Hepatic stellate cell (primary cell): ENCODE data around the gene GNB1L.
A peak's percentile ranks its signal among the peaks of the same experiment; 100 is the strongest.

ENCODE experiments used
- DNase-seq: peaks from one replicate; pipeline ENCODE4 v3.0.0; 2011; ENCODE audit warnings: low spot score

The GNB1L gene

DNA sequence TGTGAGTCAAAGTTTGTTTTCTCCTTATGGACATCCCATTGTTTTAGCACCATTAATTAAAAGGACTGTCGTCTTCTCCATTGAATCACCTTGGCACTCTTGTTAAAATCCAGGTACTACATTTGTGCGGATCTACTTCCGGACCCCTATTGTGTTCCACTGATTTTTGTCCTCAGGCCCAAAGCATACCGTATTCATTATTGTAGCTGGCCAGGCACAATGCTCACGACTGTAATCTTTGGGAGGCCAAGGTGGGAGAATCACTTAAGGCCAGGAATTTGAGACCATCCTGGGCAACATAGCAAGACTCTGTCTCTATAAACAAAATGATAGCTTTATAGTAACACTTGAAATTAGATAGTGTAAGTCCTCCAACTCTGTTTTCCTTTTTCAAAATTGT is 8.9 kb upstream of the GNB1L start:
- DNase-seq: no peak

DNA sequence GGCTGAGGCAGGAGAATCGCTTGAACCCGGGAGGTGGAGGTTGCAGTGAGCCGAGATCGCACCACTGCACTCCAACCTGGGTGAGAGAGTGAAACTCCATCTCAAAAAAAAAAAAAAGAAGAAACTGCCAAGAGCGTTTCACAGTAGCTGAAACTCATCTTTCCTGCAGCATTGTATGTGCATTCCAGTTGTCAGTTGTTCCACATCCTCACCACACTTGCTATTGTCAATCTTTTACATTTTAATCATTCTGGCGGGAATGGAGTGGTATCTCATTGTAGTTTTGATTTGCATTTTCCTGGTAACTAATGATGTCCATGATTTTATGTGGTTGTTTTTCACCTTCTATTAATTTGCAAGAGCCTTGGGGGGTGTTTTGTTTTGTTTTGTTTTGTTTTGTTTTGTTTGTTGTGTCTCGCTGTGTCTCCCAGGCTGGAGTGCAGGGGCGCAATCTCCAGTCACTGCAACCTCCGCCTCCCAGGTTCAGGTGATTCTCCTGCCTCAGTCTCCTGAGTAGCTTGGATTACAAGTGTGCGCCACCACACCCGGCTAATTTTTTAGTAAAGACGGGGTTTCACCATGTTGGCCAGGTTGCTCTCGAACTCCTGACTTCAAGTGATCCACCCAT is 8.1 kb upstream of the GNB1L start:
- no peak for DNase-seq

DNA sequence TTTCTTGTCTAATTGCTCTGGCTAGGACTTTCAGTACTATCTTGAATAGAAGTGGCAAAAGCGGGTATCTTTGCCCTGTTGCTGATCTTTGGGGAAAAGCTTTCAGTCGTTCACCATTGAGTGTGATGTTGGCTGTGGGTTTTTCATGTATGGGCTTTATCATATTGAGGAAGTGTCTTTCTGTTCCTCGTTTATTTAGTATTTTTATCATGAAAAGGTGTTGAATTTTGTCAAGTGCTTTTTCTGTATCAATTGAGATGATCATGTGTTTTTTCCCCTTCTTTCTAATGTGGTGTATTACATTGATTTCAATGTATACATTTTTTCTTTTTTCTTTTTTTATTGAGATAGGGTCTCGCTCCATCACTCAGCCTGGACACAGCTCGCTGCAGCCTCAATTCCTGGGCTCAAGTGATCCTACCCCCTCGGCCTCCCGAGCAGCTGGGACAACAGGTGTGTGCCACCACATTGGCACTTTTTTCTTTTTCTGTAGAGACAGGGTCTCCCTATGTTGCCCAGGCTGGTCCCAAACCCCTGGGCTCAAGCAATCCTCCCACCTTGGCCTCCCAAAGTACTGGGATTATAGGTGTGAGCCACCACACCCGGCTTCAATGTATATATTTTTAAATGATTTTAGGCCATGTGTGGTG is 5.3 kb upstream of the GNB1L start:
- no peak for DNase-seq

DNA sequence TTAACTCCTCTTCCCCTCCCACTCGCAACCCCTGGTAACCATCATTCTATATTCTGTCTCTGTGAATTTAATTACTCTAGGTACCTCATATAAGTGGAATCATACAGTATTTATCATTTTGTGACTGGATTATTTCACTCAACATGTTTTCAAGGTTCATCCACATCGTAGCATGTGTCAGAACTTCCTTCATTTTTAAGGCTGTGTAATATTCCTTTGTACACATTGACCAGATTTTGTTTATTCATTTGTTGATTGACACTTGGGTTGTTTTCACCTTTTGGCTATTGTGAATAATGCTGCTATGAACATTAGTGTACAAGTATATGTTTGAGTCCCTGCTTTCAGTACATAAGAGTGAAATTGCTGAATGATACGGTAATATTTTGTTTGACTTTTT is 2.7 kb upstream of the GNB1L start:
- no peak for DNase-seq

DNA sequence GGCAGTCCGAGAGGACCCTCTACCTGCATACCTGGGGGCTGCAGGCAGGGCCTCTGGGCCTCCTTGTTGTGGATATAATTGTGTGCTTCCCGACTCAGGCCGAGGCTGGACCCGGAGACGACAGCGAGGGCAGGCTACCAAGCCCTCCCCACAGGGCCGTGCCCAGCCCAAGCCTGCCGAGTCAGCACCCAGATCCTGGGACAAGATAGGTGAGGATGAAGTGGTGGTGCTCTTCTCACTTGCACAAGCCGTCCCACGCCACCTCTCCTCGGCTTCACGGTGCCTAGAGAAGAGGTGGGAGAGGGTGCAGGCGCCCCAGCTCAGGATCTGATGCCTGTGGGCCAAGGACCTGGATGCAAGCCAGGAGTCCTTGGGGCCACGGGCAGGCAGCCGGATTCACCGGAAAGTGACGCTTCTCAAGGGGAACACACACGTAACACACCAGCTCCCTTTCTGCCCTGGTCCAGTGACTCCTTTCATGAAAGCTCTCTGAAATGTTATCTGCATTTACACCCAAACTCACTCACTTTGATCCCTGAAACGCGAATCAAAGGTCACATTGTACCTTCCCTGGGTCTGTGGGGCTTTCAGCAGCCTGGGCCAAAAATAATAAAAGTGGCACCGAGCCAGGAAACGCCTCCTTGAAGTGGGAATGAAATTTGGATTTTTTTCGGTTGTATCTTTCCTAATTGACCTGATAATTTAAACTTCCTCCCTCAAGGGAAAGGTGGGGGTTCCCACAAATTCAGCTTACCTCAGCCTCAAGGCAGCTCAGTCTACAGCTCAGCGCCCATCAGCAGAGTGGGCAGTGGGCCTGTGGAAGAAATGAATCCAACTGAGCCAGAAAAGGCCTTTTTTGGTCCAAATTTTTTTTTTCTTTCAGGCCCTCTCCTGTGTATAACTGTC is 1.1 kb upstream of the GNB1L start:
- DNase-seq: no peak

DNA sequence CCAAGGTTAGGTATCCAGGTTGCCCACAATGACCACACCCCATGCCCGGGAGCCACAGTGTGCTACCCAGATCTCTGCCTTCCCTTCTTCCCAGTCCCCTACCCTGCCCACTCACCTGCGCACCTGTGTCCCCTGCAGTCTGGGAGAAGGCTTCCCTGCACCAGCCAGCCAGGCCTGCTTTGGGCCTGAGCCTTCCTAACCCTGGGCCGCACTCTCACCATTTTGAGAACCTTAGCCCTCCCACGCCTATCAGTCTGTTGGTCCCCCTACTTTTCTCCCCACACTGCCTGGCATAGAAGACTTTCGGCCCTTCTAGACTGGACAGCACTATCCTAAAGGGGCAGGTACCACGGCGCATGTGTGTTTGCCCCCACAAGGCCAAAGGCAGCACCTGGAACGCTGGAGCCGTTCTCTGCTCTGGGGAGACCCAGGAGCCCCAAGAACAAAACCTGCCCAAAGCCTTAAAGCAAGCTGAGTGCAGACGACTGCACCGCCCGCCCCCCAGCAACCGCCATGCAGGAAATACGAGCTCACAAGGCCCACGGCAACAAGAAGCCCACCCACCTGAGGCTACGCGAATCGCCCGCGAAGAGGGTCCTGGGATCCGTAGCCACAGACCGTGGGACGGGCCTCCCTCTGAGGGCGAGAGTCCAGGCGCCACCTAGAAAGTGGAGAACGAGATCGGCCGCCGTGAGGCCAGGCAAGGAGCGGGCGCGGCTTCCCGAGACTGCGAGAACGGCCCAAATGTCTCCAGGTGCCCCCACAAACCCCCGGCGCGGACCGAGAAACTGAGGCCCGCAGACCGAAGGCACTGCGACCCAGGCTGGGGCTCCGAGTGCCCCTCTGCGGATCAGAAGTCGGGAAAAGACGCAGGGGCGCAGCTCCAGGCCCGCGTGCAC is 546 bp downstream of the GNB1L start:
- no peak for DNase-seq

DNA sequence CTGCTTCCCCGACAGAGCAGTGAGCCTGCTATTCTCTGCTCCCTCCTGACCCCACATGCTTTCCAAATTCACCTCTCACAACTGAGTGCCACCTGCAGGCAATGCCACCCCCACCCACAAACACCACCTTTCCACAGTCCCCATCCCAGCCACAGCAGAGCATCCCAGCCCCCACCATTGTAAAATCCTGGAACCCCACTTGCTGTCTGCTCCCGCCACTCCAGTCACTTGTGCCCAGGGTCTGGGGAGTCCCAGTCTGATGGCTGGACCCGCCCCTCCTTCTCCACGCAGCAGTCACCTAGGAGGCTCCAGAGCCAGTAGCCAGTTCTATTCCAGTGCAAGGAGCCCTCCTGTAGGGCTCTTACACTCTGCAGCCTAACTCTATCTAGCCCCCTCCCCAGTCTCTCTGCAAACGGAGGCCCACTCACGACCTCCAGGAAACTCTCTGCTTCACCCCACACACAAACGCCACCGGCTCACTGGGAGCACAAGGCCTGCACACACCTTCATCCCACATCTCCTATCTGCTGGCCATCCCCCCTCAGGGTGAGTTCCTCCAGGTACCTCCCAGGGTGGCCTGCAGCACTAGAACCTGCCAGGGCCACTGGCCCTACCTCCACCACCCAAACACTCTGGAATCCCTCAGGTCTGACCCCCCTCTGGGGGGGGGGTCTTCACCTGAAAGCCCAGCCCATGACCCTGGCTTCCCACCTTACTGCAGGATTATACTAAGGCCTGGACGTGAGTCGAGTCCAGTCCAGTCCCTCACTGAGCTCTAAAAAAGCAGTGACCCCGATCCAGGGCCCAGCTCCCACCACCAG is 1.4 kb downstream of the GNB1L start:
- no peak for DNase-seq

DNA sequence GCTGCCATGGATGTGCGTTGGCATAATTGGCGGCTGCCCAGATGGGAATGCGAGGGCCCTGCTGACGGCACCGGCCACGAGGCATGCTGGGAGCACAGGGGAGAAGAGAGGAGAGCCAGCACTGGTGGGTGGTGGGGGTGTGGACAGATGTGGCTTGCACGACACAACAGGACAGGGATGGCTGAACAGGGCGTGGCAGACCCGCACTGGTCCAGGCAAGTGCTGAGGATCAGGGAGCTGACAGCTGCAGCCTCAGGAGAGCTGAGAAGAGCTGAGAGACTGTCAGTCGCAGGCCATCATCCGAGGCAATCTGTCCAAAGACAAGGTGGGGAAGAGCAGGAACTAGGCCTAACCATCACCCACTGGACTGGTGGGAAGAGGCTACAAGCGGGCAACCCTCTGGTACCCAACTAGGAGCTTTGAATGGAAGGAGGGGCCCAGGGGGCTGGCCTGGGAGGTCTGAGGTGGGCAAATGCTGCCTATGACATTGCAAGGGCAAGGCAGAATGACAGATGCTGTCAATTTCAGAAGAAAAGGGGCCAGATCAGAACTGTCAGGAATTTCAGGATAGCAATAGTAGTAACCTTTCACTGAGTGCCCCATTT is 2.4 kb downstream of the GNB1L start:
- DNase-seq: no peak

DNA sequence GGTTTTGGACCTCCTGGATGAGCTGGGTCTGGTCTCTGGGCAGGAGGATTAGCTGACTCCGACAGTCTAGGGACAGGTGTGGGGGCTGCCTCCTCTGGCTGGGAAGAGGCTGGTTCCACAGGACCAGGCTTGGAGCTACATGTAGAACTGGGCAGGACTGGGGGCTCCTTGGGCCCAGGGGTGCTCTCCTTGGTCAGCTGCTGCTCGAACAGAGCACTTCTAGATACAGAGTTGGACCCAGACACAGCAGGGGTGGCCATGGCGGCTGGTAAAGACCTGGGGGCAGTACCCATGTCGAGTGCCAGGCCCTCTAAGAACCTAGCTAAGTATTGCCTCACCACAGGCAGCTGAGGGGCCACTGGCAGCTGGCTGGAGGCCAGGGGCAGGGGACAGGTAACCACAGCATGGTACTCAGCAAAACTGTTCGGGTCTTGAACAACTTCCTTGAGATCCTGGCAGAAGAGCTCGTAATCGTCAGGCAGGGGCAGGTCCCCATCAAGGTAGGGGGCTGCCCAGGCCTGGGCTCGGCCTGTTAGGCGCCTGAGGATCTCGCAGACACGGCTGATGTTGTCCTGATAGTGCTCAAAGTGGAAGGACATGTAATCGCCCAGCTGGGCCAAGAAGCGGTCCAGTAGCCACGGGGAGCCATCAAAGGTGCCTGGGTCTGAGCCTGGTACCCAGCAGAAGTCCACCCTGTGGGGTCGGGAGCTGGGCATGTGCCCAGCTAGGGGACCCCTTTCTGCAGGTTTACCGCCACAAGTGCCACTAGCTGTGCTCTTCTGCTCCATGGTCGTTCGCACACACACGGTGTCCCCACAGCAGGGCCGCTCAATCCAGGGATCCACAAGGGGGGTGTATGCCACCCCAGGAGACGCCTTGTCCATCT is 3.1 kb downstream of the GNB1L start:
- DNase-seq: no peak

DNA sequence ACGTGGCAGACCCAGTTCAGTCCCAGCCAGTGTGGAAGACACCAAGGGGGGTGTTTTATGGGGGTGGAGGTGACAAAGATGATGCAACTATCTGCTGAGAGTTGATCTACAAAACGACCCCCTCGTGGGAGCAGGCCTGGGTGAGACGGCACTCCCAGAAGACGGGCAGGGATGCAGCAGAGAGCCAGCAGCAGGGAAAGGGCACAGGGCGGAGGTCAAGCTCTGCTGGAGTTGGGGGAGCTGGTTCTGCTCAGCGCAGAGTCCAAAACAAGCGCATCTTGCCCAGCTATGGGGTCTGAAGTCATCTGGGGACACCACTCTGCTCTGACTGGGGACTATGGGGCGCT is 3.9 kb downstream of the GNB1L start:
- no peak for DNase-seq

DNA sequence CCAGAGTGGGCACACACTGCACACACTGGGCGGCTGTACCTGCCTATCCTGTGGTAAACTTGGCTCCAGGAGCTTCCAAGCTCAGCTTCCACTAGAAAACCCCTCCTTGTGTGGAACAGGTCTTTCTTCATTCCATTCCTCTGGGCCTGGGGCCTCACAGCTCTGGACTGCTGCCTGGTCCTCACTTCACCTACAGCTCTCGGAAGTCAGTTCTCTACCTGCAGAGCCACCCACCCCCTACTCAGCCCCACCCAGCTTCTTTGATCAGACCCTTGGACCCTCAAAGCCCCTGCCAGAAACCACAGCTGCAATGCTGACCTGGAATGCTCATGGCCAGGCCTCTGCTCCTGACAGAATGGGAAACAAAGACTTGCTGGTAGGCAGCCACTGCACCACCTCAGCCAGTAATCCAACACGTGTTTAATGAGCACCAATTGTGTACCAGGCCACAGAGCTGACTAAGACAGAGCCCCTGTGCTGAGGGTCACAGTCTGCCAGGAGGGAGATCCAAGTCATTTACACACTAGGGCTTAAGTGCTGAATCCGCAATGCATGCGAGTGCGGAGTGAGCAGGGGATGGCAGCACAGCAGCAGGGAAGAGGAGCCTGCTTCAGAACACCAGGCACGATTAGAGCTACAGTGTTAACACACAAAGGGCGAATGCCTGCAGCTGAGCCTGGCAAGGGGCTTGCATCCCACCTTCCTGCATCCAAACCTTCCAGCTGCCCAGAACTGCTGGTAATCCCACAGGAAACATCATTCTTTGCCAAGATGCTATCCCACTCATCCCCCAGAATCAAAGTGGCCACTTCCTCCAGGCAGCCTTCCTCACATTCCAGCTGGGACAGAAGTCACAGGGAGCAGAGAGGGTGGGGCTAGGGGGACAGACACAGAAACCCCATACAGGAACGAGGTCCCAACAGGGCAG is 4.6 kb downstream of the GNB1L start:
- DNase-seq: no peak

DNA sequence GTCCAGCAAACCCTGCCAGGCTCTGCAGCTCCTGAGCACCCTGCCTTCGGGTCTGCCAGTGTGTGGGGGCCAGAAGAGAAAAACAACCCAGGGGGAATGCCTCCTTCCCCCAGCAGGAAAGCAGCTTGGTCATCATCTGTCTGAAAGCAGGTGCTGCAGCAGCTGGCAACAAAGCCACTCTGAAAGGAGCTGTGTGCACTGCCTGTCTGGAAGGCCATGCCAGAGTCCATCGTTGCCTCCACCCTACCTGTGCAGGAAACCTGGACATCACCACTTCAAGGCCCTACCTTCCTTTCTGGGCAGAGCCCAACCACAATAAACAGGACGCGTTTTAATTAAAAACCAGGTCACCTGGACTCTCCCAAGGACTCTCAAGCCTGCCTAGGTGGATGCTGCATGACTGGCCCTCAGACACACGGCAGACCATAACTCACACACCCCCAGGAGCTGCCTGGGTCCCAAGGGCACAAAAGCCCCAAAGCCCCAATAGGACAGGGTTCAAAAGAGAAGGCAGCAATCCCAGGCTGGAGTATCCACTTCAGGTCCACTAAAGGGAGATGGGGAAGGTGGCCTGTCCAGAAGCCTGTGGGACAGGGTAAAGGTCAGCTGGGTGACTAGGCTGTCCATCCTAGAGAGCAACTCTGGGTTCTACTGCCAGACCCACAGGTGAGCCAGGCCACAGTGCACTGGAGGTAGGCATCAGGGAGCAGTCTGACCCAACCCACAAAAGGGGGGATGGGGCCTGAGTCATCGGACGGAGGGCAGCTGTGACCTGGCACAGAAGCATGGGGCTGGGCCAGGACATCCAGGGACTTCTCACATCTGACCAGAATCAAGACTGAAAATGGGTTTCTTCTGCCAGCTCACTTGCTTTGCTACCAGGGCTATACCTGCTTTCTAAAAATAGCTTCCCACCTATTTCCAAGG is 6.1 kb downstream of the GNB1L start:
- DNase-seq: no peak

DNA sequence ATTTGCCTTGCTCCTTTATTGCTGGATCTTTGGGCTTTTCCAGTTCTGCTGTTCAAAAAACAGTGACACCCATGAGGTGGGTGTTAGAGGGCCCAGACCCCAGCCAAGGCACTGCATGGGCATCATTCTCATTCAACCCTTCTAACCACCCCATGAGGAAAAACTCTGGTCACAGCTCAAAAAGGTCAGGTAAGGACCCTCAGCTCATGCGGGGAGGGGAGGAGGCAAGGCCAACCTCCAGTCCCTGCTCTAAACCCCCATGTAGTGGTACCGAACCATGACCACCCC is 7.4 kb downstream of the GNB1L start:
- no peak for DNase-seq

DNA sequence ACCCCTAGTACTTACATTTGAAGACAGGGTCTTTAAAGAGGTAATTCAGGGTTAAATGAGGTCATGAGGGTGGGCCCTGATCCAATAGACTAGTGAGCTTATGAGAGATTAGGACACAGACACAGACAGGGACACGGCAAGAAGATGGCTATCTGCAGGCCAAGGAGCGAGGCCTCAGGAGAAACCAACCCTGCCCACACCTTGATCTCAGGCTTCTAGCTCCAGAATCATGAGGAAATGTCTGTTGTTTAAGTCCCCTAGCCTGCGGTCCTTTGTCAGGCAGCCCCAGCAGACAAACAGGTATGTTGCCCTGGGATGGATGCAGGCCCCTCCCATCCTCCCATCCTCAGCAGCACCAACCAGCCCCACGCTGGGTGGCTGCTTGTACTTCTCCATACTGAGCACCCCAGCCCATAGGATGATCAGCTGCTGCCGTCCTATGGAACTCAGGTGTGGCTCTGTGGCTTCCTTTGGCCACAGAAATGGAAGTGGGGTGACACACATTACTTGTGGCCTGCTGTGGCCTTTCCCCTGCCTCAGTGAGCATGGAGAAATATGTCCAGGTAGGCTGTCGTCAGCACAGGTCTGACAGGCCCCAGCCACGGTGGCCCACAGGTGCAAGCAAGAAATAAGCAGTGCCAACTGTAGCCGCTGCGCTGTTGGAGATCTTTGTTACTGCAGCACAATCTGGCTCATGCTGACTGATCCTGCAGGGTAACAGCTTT is 7.9 kb downstream of the GNB1L start:
- no peak for DNase-seq

DNA sequence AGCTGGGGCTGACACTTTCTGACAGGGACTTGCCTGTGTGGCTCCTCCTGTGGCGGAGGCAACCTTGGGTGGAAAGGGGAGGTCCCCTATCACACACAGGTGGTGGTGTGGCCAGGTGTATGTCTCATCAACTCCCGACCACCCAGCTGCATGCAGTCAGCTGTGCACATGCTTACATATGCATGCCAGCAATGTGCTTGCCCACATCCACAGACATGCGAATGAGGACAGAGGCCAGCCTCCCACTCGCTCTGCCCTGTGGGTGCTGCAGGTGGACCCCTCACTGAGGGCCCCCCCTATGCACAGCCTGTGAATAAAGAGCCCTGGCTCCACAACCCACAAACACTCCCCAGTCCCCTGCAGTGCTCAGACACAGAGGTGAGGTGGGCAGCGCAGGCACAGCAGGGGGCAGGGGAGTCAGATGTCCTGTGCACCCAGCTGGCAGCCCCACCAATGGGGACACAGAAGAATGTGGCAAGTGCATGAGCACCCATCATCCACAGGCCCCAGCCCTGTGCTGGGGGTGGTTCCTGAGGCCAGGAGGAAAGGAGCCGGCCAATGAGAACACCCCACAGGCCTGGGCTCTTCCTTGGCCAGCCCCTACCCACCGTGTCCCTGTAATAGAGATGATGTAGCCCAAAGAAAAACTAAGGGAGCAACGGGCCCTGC is 9.5 kb downstream of the GNB1L start:
- DNase-seq: no peak

DNA sequence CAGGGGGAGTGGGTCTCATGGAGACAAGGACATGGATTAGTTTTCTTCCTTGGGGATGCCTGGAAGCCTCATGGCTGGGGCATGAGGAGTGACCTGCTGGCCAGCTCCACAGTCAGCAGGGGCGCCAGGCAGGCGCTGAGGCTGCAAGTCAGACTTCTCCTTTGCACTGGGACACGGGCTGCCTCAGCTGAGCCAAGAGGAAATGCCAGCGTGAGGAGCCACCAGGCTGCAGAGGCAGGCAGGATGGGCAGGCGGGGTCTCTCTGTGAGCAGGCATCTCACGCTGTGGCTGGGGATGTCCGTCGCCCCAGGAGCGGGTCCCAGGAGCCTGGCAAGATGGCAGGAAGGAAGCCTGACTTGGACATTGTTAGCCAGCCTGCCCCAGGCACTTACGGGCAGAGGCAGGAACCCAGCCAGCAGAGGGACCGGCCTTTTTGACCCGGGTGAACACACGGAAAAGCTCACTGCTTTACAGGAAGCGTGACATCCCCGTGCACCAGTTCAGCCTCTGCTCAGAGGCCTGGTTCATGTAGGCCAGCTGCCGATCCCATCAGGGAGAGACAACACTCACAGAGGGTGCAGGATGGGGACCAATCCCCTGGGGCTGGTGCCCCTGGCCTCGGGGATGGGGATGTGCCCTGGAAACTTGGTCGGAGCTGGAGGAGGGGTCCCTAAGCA is 10.2 kb downstream of the GNB1L start:
- DNase-seq: peak; percentile 70
